Type B pancreatic cell (in vitro differentiated cells): Measurements from ENCODE around the gene HHIPL1. TPM values are rescaled to one million over a fixed set of nuclear protein-coding genes. Genes with fewer than 3 reads are reported as not detected.

ENCODE experiments used
- DNase-seq: peaks from one replicate; pipeline ENCODE4 v3.0.0; 2021; ENCODE audit warnings: mixed read lengths; ENCODE audit not compliant: unreplicated experiment; ENCODE audit errors: extremely low spot score
- H3K27ac Mint-ChIP-seq: 2 replicates; pipeline ENCODE4 v1.8.0; 2021; ENCODE audit warnings: mild to moderate bottlenecking, mixed read lengths
- H3K27me3 Mint-ChIP-seq: 2 replicates; pipeline ENCODE4 v1.8.0; 2021; ENCODE audit warnings: mixed read lengths
- H3K36me3 Mint-ChIP-seq: 2 replicates; pipeline ENCODE4 v1.8.0; 2021; ENCODE audit warnings: mixed read lengths
- H3K4me1 Mint-ChIP-seq: one replicate; pipeline ENCODE4 v1.8.0; 2021; ENCODE audit warnings: mixed read lengths; ENCODE audit not compliant: unreplicated experiment
- H3K4me3 Mint-ChIP-seq: 2 replicates; pipeline ENCODE4 v1.8.0; 2021; ENCODE audit warnings: mild to moderate bottlenecking, mixed read lengths
- H3K9me3 Mint-ChIP-seq: 2 replicates; pipeline ENCODE4 v1.8.0; 2021; ENCODE audit warnings: mixed read lengths
- total RNA-seq: library from RNA; stranded (reverse); gene quantifications from 2 replicates; pipeline ENCODE4 v1.2.1, GENCODE V29; 2021; ENCODE audit warnings: low replicate concordance
- TF ChIP-seq, protein P1 (sequence below): fragments of 200-600 bp; sonication (generic); conservative IDR thresholded peaks from 2 replicates; pipeline ENCODE4 v1.5.0; 2021; ENCODE audit warnings: antibody characterized with exemption, mild to moderate bottlenecking

Gene HHIPL1
- total RNA-seq, 1 donor from 2014 or later: 1.4 TPM

DNA sequence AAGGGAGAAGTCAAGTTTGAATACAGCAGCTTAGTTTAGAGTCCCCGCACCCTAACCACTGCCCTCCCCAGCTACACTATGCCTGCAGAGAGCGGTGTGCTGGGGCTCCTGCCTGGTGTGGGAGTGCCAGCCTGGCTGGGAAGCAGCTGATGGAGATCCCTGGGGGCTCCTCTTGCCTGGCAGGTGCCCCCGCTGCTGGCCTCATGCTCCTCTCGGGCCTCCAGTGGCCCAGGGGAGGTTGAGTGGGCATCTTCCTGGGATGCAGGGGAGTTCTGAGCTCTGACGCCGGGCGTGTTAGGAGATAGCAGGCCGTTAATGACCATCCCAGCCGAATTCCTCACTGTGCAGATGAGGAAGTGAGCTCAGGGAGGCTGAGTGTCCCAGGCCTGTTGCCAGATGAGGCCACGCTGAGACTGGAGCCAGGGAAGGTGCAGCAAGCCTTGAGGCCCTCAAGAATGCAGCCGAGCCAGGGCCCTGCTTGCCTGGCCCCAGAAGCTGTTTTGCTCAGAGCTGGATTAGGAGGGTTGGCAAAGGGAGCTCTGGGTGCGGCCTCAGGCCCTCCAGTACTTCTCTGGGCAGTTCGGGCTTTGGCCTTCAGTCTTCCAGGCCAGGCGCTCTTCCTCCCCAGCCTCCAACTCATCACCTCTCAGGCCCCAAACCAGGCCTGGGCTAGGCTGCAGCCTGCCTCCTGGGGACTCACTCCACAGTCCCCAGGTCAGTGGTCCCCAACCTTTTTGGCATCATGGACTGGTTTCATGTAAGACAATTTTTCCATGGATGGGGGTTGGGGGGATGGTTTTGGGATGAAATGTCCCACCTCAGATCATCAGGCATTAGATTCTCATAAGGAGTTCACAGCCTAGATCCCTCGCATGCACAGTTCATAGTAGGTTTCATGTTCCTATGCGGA is 32.6 kb downstream of the HHIPL1 start:
- TF ChIP-seq, protein P1, sequence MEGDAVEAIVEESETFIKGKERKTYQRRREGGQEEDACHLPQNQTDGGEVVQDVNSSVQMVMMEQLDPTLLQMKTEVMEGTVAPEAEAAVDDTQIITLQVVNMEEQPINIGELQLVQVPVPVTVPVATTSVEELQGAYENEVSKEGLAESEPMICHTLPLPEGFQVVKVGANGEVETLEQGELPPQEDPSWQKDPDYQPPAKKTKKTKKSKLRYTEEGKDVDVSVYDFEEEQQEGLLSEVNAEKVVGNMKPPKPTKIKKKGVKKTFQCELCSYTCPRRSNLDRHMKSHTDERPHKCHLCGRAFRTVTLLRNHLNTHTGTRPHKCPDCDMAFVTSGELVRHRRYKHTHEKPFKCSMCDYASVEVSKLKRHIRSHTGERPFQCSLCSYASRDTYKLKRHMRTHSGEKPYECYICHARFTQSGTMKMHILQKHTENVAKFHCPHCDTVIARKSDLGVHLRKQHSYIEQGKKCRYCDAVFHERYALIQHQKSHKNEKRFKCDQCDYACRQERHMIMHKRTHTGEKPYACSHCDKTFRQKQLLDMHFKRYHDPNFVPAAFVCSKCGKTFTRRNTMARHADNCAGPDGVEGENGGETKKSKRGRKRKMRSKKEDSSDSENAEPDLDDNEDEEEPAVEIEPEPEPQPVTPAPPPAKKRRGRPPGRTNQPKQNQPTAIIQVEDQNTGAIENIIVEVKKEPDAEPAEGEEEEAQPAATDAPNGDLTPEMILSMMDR: no peak
- H3K4me3 Mint-ChIP-seq: no peak overlapping the region

GRCh38 chr14:99678198-99678597 is 33.3 kb downstream of the HHIPL1 start:
- TF ChIP-seq, protein P1: no peak
- Mint-ChIP-seq H3K27me3 (no peaks in the 10 kb centered on the region), H3K4me3 (no peak overlapping the region), H3K9me3 (no peaks in the 10 kb centered on the region), H3K36me3 (no peaks in the 10 kb centered on the region), H3K4me1 (peaks cover 5% of the 10 kb centered on the region), H3K27ac (no peak overlapping the region)
- no peak for DNase-seq

More for the DNA sequence above, 32.6 kb downstream of the HHIPL1 start:
- Mint-ChIP-seq H3K36me3 (no peaks in the 10 kb centered on the region), H3K4me1 (peaks cover 9% of the 10 kb centered on the region), H3K9me3 (no peaks in the 10 kb centered on the region), H3K27ac (no peak overlapping the region), H3K27me3 (no peaks in the 10 kb centered on the region)
- no peak for DNase-seq

DNA sequence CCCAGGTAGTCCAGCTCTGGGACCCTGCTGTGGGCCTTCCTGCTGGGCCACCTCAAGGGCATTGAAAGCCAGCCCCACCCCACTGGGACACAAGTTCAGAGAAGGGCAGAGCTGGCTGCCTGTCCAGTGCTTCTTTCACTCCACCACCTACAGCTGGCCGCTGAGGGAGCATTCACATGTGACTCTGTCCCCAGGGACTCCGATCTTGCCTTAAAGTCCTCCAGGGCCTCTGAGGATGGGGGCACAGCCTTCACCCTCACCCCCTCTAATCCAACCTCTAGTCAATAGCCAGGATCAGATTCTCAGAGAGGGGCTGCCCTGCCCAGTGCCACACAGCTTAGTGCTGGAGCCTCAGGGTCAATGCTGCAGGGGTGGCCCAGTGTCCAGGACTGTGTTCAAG is 34.2 kb downstream of the HHIPL1 start:
- Mint-ChIP-seq H3K27me3 (no peaks in the 10 kb centered on the region), H3K9me3 (no peaks in the 10 kb centered on the region), H3K4me1 (peaks cover 4% of the 10 kb centered on the region), H3K4me3 (no peak overlapping the region), H3K36me3 (no peaks in the 10 kb centered on the region), H3K27ac (no peak overlapping the region)
- DNase-seq: no peak
- TF ChIP-seq, protein P1: no peak

GRCh38 chr14:99679543-99679942 is 34.6 kb downstream of the HHIPL1 start:
- Mint-ChIP-seq H3K27me3 (no peaks in the 10 kb centered on the region), H3K4me3 (no peak overlapping the region), H3K27ac (no peak overlapping the region), H3K36me3 (no peaks in the 10 kb centered on the region), H3K9me3 (no peaks in the 10 kb centered on the region), H3K4me1 (peaks cover 4% of the 10 kb centered on the region)
- no peak for DNase-seq
- TF ChIP-seq, protein P1: no peak

GRCh38 chr14:99679996-99680395 is 35.1 kb downstream of the HHIPL1 start:
- H3K9me3 Mint-ChIP-seq: no peaks in the 10 kb centered on the region
- no peak overlapping the region for H3K4me3 Mint-ChIP-seq
- H3K27me3 Mint-ChIP-seq: no peaks in the 10 kb centered on the region
- H3K4me1 Mint-ChIP-seq: peaks cover 4% of the 10 kb centered on the region
- DNase-seq: no peak
- H3K36me3 Mint-ChIP-seq: no peaks in the 10 kb centered on the region
- TF ChIP-seq, protein P1: no peak
- no peak overlapping the region for H3K27ac Mint-ChIP-seq
